ENCODE results near the gene PHC1.

PHC1 gene

GRCh38 chr12:8914033-8914715, at the start of gene PHC1:
PHC1 (plus strand) TSS chr12:8914509; CDS start chr12:8917678, 3,169 bp downstream.
- peak; percentile 92 for DNase-seq (ENCODE audit: low spot score)
- TF ChIP-seq, protein P1, sequence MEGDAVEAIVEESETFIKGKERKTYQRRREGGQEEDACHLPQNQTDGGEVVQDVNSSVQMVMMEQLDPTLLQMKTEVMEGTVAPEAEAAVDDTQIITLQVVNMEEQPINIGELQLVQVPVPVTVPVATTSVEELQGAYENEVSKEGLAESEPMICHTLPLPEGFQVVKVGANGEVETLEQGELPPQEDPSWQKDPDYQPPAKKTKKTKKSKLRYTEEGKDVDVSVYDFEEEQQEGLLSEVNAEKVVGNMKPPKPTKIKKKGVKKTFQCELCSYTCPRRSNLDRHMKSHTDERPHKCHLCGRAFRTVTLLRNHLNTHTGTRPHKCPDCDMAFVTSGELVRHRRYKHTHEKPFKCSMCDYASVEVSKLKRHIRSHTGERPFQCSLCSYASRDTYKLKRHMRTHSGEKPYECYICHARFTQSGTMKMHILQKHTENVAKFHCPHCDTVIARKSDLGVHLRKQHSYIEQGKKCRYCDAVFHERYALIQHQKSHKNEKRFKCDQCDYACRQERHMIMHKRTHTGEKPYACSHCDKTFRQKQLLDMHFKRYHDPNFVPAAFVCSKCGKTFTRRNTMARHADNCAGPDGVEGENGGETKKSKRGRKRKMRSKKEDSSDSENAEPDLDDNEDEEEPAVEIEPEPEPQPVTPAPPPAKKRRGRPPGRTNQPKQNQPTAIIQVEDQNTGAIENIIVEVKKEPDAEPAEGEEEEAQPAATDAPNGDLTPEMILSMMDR (IDR thresholded peaks at IDR 0.05; ENCODE audit: extremely low read depth, missing control alignments), result peak; percentile 28

DNA sequence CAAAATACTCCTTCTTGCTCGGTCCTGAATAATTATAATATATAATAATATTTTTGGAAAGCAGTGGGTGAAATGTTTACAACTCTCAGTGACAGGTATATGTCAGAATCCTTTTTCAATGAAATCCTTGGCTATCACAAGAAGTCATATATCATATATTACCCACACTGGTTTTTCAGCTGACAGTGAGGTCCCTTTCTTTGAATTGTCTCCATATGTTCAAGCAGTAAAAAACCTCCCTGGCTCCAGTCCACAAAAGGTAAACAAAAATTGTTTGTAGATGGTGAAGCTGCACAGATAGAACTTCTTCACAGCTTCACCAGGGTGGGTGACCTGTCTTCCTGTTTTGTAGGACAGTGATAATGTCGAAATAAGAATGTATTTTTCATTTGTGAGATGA, 47.9 kb upstream of the PHC1 start:
- no peak for DNase-seq (ENCODE audit: low spot score)
- TF ChIP-seq, protein P1 (IDR thresholded peaks at IDR 0.05; ENCODE audit: extremely low read depth, missing control alignments), result no peak

GRCh38 chr12:8867009-8867408, 47.3 kb upstream of the PHC1 start:
- no peak for DNase-seq (ENCODE audit: low spot score)
- TF ChIP-seq, protein P1 (IDR thresholded peaks at IDR 0.05; ENCODE audit: extremely low read depth, missing control alignments), result no peak

GRCh38 chr12:8867786-8868185, 46.5 kb upstream of the PHC1 start:
- TF ChIP-seq, protein P1 (IDR thresholded peaks at IDR 0.05; ENCODE audit: extremely low read depth, missing control alignments), result no peak
- DNase-seq (ENCODE audit: low spot score), result no peak

- no peak for DNase-seq (ENCODE audit: low spot score)
- TF ChIP-seq, protein P1 (IDR thresholded peaks at IDR 0.05; ENCODE audit: extremely low read depth, missing control alignments), result no peak
Observed at GRCh38 chr12:8870586-8870985, 43.7 kb upstream of the PHC1 start.

GRCh38 chr12:8871068-8871467, 43.2 kb upstream of the PHC1 start:
- TF ChIP-seq, protein P1 (IDR thresholded peaks at IDR 0.05; ENCODE audit: extremely low read depth, missing control alignments), result no peak

GRCh38 chr12:8876887-8877286, 37.4 kb upstream of the PHC1 start:
- TF ChIP-seq, protein P1 (IDR thresholded peaks at IDR 0.05; ENCODE audit: extremely low read depth, missing control alignments), result no peak

More at GRCh38 chr12:8871068-8871467, 43.2 kb upstream of the PHC1 start:
- no peak for DNase-seq (ENCODE audit: low spot score)

More at GRCh38 chr12:8876887-8877286, 37.4 kb upstream of the PHC1 start:
- DNase-seq (ENCODE audit: low spot score), result no peak

Data from GM20000 (cell line).